DND-41 (cell line): ENCODE measurements around the gene KIRREL2.

Experiments
- ATAC-seq: fragments of 200-7000 bp; cut with Tn5 transposase; 3 replicates; pipeline ENCODE4 v1.9.1; 2021; ENCODE audit warnings: low read depth; ENCODE audit not compliant: insufficient read depth
- DNase-seq: peaks from one replicate; pipeline ENCODE4 v3.0.0-alpha.2; 2020
- H2AFZ ChIP-seq: 2 replicates; pipeline ENCODE4 v1.6.0; 2012; ENCODE audit warnings: low read depth, low read length
- H3K27ac ChIP-seq: 2 replicates; pipeline ENCODE4 v1.5.1; 2012; ENCODE audit warnings: low read length, inconsistent platforms
- H3K27me3 ChIP-seq: fragments of 200-600 bp; sonication (generic); 2 replicates; pipeline ENCODE4 v1.6.0; 2012; ENCODE audit warnings: low read length, mild to moderate bottlenecking, inconsistent platforms; ENCODE audit not compliant: insufficient read depth, poor library complexity
- H3K36me3 ChIP-seq: 2 replicates; pipeline ENCODE4 v1.5.1; 2012; ENCODE audit warnings: low read length, inconsistent platforms; ENCODE audit not compliant: insufficient read depth
- H3K4me1 ChIP-seq: 2 replicates; pipeline ENCODE4 v1.5.1; 2012; ENCODE audit warnings: mild to moderate bottlenecking, low read length; ENCODE audit not compliant: insufficient read depth
- H3K4me2 ChIP-seq: 2 replicates; pipeline ENCODE4 v1.6.0; 2012; ENCODE audit warnings: mild to moderate bottlenecking, moderate library complexity, low read length, inconsistent platforms; ENCODE audit not compliant: insufficient read depth
- H3K4me3 ChIP-seq, 2 experiments: fragments of 200-600 bp in 1 of 2; shearing (Covaris generic) in 1 of 2; 2 replicates each; pipeline ENCODE4 v1.5.1; 2012 to 2016; ENCODE audit warnings: inconsistent platforms in 2 of 2, low read length in 2 of 2, mild to moderate bottlenecking in 2 of 2, low read depth in 1 of 2, moderate library complexity in 1 of 2
- H3K79me2 ChIP-seq: 2 replicates; pipeline ENCODE4 v1.6.0; 2012; ENCODE audit warnings: low read length, inconsistent platforms; ENCODE audit not compliant: insufficient read depth
- H3K9ac ChIP-seq: 2 replicates; pipeline ENCODE4 v1.6.0; 2012; ENCODE audit warnings: low read depth, mild to moderate bottlenecking, inconsistent platforms, low read length, moderate library complexity
- H3K9me3 ChIP-seq: 2 replicates; pipeline ENCODE4 v1.5.1; 2012; ENCODE audit warnings: low read length, moderate library complexity, mild to moderate bottlenecking, inconsistent platforms; ENCODE audit not compliant: insufficient read depth, severe bottlenecking
- H4K20me1 ChIP-seq: 2 replicates; pipeline ENCODE4 v1.6.0; 2012; ENCODE audit warnings: low read length; ENCODE audit not compliant: insufficient read depth
- EZH2 ChIP-seq: IDR thresholded peaks from 3 replicates; pipeline ENCODE4 v1.6.1; 2012; ENCODE audit warnings: borderline replicate concordance, low read depth, mild to moderate bottlenecking, moderate library complexity, low read length, inconsistent platforms; ENCODE audit not compliant: severe bottlenecking
- TF ChIP-seq, protein P1 (sequence below): IDR thresholded peaks from 2 replicates; pipeline ENCODE4 v1.5.1; 2012; ENCODE audit warnings: borderline replicate concordance, low read length, moderate library complexity, mild to moderate bottlenecking; ENCODE audit not compliant: poor library complexity, severe bottlenecking; ENCODE audit errors: extremely low read depth

Gene KIRREL2

DNA sequence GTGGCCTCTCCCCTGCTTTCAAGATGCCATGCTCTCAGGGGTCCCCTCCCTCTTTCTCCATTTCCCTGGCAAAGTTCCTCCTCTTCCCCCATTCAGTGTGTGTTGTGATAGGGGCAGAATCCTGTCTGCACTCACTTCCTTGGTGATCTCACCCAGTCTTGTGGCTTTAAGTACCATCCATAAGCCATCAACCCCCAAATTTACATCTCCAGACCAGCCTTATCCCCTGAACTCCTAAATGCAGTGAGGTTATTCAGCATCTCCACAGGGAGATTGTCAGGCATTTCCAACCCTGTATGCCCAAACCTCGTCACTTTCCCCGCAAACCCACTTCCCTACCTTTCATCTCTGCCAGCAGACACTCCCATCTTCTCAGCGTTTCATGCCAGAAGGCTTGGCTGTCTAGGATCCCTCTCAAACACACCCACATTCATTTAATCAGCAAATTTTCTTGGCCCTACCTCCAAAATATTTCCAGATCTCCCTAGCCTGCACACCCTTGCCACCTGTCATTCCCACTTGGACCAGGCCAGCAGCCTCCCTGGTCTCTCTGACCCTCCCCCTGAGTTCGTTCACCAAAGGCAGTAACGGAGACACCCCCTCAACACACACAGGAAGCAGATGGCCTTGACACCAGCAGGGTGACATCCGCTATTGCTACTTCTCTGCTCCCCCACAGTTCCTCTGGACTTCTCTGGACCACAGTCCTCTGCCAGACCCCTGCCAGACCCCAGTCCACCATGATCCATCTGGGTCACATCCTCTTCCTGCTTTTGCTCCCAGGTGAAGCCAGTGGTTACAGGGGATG is 45.3 kb downstream of the KIRREL2 start, which contains the start of gene HCST:
HCST (plus strand) TSS at position 676 of the 808 bp plus-strand sequence; CDS start at position 741, 65 bp downstream.
- H3K36me3 ChIP-seq = peaks cover 6% of the 10 kb centered on the region
- no peaks in the 10 kb centered on the region for H3K27me3 ChIP-seq
- peak within 1 kb of the TSS; percentile 52 for H3K9ac ChIP-seq
- H2AFZ ChIP-seq = peak within 1 kb of the TSS; percentile 70
- TF ChIP-seq, protein P1, sequence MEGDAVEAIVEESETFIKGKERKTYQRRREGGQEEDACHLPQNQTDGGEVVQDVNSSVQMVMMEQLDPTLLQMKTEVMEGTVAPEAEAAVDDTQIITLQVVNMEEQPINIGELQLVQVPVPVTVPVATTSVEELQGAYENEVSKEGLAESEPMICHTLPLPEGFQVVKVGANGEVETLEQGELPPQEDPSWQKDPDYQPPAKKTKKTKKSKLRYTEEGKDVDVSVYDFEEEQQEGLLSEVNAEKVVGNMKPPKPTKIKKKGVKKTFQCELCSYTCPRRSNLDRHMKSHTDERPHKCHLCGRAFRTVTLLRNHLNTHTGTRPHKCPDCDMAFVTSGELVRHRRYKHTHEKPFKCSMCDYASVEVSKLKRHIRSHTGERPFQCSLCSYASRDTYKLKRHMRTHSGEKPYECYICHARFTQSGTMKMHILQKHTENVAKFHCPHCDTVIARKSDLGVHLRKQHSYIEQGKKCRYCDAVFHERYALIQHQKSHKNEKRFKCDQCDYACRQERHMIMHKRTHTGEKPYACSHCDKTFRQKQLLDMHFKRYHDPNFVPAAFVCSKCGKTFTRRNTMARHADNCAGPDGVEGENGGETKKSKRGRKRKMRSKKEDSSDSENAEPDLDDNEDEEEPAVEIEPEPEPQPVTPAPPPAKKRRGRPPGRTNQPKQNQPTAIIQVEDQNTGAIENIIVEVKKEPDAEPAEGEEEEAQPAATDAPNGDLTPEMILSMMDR = no peak
- TF ChIP-seq EZH2 = no peak
- ATAC-seq (no peak), DNase-seq (peak; percentile 50)
- peaks cover 52% of the 10 kb centered on the region for H3K4me1 ChIP-seq
- peaks cover 10% of the 10 kb centered on the region; the same call in 1 of the 2 replicates for H3K79me2 ChIP-seq
- peak within 1 kb of the TSS; percentile 7 to 55; a peak in 3 of 4 replicates for H3K4me3 ChIP-seq
- H3K27ac ChIP-seq = peak within 1 kb of the TSS; percentile 40
- no peaks in the 10 kb centered on the region for H4K20me1 ChIP-seq
- H3K9me3 ChIP-seq = no peaks in the 10 kb centered on the region
- H3K4me2 ChIP-seq = peak within 1 kb of the TSS; percentile 98

DNA sequence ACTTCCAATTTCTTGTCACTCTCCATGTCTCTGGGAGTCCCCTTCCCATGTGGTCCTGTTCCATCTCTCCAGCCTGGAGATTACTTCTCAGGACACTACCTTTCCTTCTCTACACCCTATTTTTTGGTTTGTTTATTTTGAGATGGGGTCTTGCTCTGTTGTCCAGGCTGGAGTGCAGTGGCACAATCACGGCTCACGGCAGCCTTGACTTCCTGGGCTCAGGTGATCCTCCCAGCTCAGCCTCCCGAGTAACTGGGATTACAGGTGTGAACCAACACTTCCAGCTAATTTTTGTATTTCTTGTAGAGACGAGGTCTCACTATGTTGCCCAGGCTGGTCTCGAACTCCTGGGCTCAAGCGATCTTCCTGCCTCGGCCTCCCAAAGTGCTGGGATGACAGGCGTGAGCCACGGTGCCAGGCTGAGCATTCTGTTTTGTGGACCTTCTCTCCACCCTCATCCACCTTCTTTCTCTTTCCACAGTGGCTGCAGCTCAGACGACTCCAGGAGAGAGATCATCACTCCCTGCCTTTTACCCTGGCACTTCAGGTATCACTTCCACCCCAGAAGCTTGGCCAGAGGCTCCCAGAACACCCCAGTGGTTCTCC is 46.3 kb downstream of the KIRREL2 start:
- H4K20me1 ChIP-seq = no peaks in the 10 kb centered on the region
- peak overlapping the region; percentile 64 for H3K4me2 ChIP-seq
- peak overlapping the region; percentile 40 for H3K27ac ChIP-seq
- peaks cover 52% of the 10 kb centered on the region for H3K4me1 ChIP-seq
- no peaks in the 10 kb centered on the region for H3K9me3 ChIP-seq
- peak overlapping the region; percentile 7 to 55; a peak in 3 of 4 replicates for H3K4me3 ChIP-seq
- H3K36me3 ChIP-seq = peaks cover 3% of the 10 kb centered on the region; the same call in 1 of the 2 replicates
- peak overlapping the region; percentile 70 for H2AFZ ChIP-seq
- DNase-seq = no peak
- no peak for ATAC-seq
- peaks cover 10% of the 10 kb centered on the region; the same call in 1 of the 2 replicates for H3K79me2 ChIP-seq
- H3K27me3 ChIP-seq = no peaks in the 10 kb centered on the region
- no peak for TF ChIP-seq EZH2
- TF ChIP-seq, protein P1 = no peak
- H3K9ac ChIP-seq = peak overlapping the region; percentile 52

DNA sequence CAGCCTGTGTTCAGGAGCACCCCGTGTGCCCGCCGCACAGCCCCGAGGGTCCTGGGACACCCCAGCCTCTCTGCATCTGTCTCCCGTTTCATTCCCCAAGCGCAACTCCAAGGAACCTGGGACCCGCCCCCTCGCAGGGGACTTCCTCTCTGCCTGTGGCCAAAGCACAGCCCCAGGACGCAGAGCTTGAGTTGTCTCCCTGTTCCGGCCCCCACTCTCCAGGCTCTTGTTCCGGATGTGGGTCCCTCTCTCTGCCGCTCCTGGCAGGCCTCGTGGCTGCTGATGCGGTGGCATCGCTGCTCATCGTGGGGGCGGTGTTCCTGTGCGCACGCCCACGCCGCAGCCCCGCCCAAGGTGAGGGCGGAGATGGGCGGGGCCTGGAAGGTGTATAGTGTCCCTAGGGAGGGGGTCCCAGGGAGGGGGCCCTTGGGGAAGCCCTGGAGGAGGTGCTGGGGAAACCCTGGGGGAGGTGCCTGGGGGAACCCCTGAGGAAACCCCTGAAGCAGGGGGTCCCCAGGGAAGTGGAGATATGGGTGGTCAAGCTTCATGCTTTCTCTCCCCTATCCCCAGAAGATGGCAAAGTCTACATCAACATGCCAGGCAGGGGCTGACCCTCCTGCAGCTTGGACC is 47.0 kb downstream of the KIRREL2 start:
- DNase-seq = peak; percentile 96
- H4K20me1 ChIP-seq = no peaks in the 10 kb centered on the region
- no peaks in the 10 kb centered on the region for H3K9me3 ChIP-seq
- peak overlapping the region; percentile 70 for H2AFZ ChIP-seq
- H3K4me3 ChIP-seq = peak overlapping the region; percentile 7 to 55; a peak in 3 of 4 replicates
- peak; percentile 89 for ATAC-seq
- H3K4me2 ChIP-seq = peak overlapping the region; percentile 64
- no peaks in the 10 kb centered on the region for H3K27me3 ChIP-seq
- H3K27ac ChIP-seq = peak overlapping the region; percentile 40
- H3K79me2 ChIP-seq = peaks cover 10% of the 10 kb centered on the region; the same call in 1 of the 2 replicates
- H3K9ac ChIP-seq = peak overlapping the region; percentile 52
- TF ChIP-seq EZH2 = no peak
- TF ChIP-seq, protein P1 = peak; percentile 22
- H3K4me1 ChIP-seq = peaks cover 50% of the 10 kb centered on the region
- H3K36me3 ChIP-seq = no peaks in the 10 kb centered on the region
